A549 (cell line): ENCODE data around the gene APOBEC3B. TPM values are rescaled to one million over a fixed set of nuclear protein-coding genes. Genes with fewer than 3 reads are reported as not detected.
"Not testable (repeated sequence)": the region's sequence is repeated elsewhere in the genome, so short reads cannot be mapped to it uniquely, and the experiment has no call there.

ENCODE experiments used
- ATAC-seq, 2 experiments: fragments of 200-7000 bp in 1 of 2; fragments of >200 bp in 1 of 2; cut with Nextera tagmentation in 1 of 2; cut with Tn5 transposase in 1 of 2; 3 replicates each; pipeline versions ENCODE4 v1.8.0 to v1.9.1; 2018 to 2020; ENCODE audit warnings: mild to moderate bottlenecking in 1 of 2, moderate library complexity in 1 of 2
- CTCF ChIA-PET: fragments of 300-600 bp; sonication (Branson Sonifier 250); formaldehyde crosslinking; extraction: SDS; loops from one replicate; lab custom pipeline; 2021; ENCODE audit warnings: antibody characterized with exemption, inconsistent platforms; lab: Yijun Ruan, JAX
- POLR2A ChIA-PET: fragments of 350-600 bp; formaldehyde crosslinking; extraction: SDS; loops from one replicate; lab custom pipeline; 2021; ENCODE audit warnings: antibody characterized with exemption, inconsistent platforms; lab: Yijun Ruan, JAX
- DNase-seq, 2 experiments: peaks; one replicate each; pipeline versions ENCODE4 v3.0.0 to v3.0.0-alpha.2; 2011 to 2016; ENCODE audit warnings: low read depth in 1 of 2, low spot score in 1 of 2
- FAIRE-seq: peaks from 2 replicates; lab custom pipeline; 2011; peaks lifted over from hg19 to GRCh38; lab: Jason Lieb, UNC
- H3K27ac ChIP-seq, 2 experiments: fragments of >200 bp; sonication (Bioruptor Twin); formaldehyde crosslinking; 3 replicates each; pipeline ENCODE4 v1.5.1; 2016 to 2017
- H3K4me1 ChIP-seq: fragments of >200 bp; sonication (Bioruptor Twin); formaldehyde crosslinking; 3 replicates; pipeline ENCODE4 v1.6.1; 2016
- H3K4me2 ChIP-seq: fragments of >200 bp; sonication (Bioruptor Twin); formaldehyde crosslinking; 3 replicates; pipeline ENCODE4 v1.6.1; 2016
- H3K4me3 ChIP-seq: fragments of >200 bp; sonication (Bioruptor Twin); formaldehyde crosslinking; 3 replicates; pipeline ENCODE4 v1.5.1; 2016
- H3K9me3 ChIP-seq: fragments of >200 bp; sonication (Bioruptor Twin); formaldehyde crosslinking; 3 replicates; pipeline ENCODE4 v1.6.1; 2016
- CHD2 ChIP-seq: fragments of 150-350 bp; IDR thresholded peaks from 2 replicates; pipeline ENCODE4 v1.6.1; 2014; ENCODE audit warnings: low read length; ENCODE audit not compliant: partially characterized antibody
- CTCF ChIP-seq: fragments of >200 bp; sonication (Bioruptor Twin); formaldehyde crosslinking; IDR thresholded peaks from 3 replicates; pipeline ENCODE4 v1.5.1; 2016
- ESRRA ChIP-seq: fragments of 150-350 bp; IDR thresholded peaks from 2 replicates; pipeline ENCODE4 v1.6.1; 2014; ENCODE audit warnings: mild to moderate bottlenecking, low read length, borderline replicate concordance
- FOSB ChIP-seq: fragments of 250-450 bp; sonication (Bioruptor Pico); IDR thresholded peaks from 2 replicates; pipeline ENCODE4 v1.5.0; 2020; ENCODE audit warnings: mild to moderate bottlenecking, moderate library complexity
- FOSL2 ChIP-seq, 2 experiments: fragments of 450-650 bp in 1 of 2; fragments of >200 bp in 1 of 2; sonication (Bioruptor Twin) in 1 of 2; formaldehyde crosslinking; IDR thresholded peaks; 2 replicates each; pipeline versions ENCODE4 v1.5.0 to v1.6.1; 2016 to 2020; ENCODE audit warnings: mild to moderate bottlenecking in 1 of 2, moderate library complexity in 1 of 2
- GATA3 ChIP-seq: IDR thresholded peaks from 2 replicates; pipeline ENCODE4 v1.6.1; 2012; ENCODE audit warnings: borderline replicate concordance
- HDAC2 ChIP-seq: fragments of 200-600 bp; sonication (generic); IDR thresholded peaks from 2 replicates; pipeline ENCODE4 v1.6.1; 2016
- HEYL ChIP-seq: fragments of 250-450 bp; sonication (Bioruptor Pico); IDR thresholded peaks from 2 replicates; pipeline ENCODE4 v1.8.0; 2021; ENCODE audit warnings: mild to moderate bottlenecking, moderate library complexity
- HOXA7 ChIP-seq: fragments of 250-450 bp; sonication (Bioruptor Pico); IDR thresholded peaks from 2 replicates; pipeline ENCODE4 v1.5.0; 2020; ENCODE audit warnings: mild to moderate bottlenecking, moderate library complexity
- HOXB5 ChIP-seq: fragments of 250-450 bp; sonication (Bioruptor Pico); IDR thresholded peaks from 2 replicates; pipeline ENCODE4 v1.5.0; 2020; ENCODE audit warnings: mild to moderate bottlenecking, moderate library complexity
- JUN ChIP-seq, 2 experiments: fragments of >200 bp; sonication (Bioruptor Twin); formaldehyde crosslinking; IDR thresholded peaks; 2 replicates in 1 of 2; 3 replicates in 1 of 2; pipeline ENCODE4 v1.6.1; 2016 to 2017
- KDM1A ChIP-seq: fragments of 200-600 bp; sonication (generic); IDR thresholded peaks from 2 replicates; pipeline ENCODE4 v1.6.1; 2016; ENCODE audit warnings: low read depth, mild to moderate bottlenecking
- MAFK ChIP-seq: fragments of 450-650 bp; IDR thresholded peaks from 2 replicates; pipeline ENCODE4 v1.6.1; 2014; ENCODE audit not compliant: partially characterized antibody
- MAX ChIP-seq: IDR thresholded peaks from 2 replicates; pipeline ENCODE4 v1.6.1; 2012
- MAZ ChIP-seq: fragments of 150-350 bp; IDR thresholded peaks from 2 replicates; pipeline ENCODE4 v1.6.1; 2014; ENCODE audit warnings: antibody characterized with exemption, low read depth, low read length, borderline replicate concordance
- POLR2A ChIP-seq: IDR thresholded peaks from 2 replicates; pipeline ENCODE4 v1.6.1; 2012; ENCODE audit warnings: mild to moderate bottlenecking, low read length
- POLR2AphosphoS2 ChIP-seq: conservative IDR thresholded peaks from 2 replicates; pipeline ENCODE4 v1.6.1; 2012; ENCODE audit warnings: low read length, improper control_type of control experiment, inconsistent platforms
- RCOR1 ChIP-seq: fragments of 150-350 bp; IDR thresholded peaks from 2 replicates; pipeline ENCODE4 v1.6.1; 2014; ENCODE audit warnings: antibody characterized with exemption, low read length, low read depth
- TFCP2L1 ChIP-seq: fragments of 250-450 bp; sonication (Bioruptor Pico); IDR thresholded peaks from 2 replicates; pipeline ENCODE4 v1.5.0; 2021; ENCODE audit warnings: mild to moderate bottlenecking
- ZC3H11A ChIP-seq: fragments of 450-650 bp; IDR thresholded peaks from 2 replicates; pipeline ENCODE4 v1.6.1; 2014; ENCODE audit warnings: antibody characterized with exemption, mild to moderate bottlenecking
- ZSCAN20 ChIP-seq: fragments of 250-450 bp; sonication (Bioruptor Pico); IDR thresholded peaks from 2 replicates; pipeline ENCODE4 v1.8.0; 2022; ENCODE audit warnings: mild to moderate bottlenecking, moderate library complexity
- WGBS: methylation state at CpG from one replicate; pipeline ENCODE4 v1.1.6; 2017; ENCODE audit errors: missing lambda C conversion rate; 5-methylcytosine and 5-hydroxymethylcytosine counted together
- polyA plus RNA-seq, 4 experiments: library from polyadenylated mRNA; depleted of rRNA in 3 of 4; stranded (reverse); fragments of >200 nt; fragmentation: RNase III in 1 of 4; extraction: RNeasy Plus Mini Kit Qiagen cat#74134 plus additional on column Dnase treatment in 1 of 4; gene quantifications; 2 replicates in 3 of 4; 3 replicates in 1 of 4; pipeline ENCODE4 v1.2.3, GENCODE V29; 2011 to 2017
- TF ChIP-seq, protein P1 (sequence below): IDR thresholded peaks from 2 replicates; pipeline ENCODE4 v1.6.1; 2012
- TF ChIP-seq, protein P2 (sequence below): fragments of 200-600 bp; sonication (generic); IDR thresholded peaks from 2 replicates; pipeline ENCODE4 v1.6.1; 2016; ENCODE audit warnings: antibody characterized with exemption, mild to moderate bottlenecking, moderate library complexity
- TF ChIP-seq, protein P3 (sequence below): fragments of 250-450 bp; sonication (Bioruptor Pico); IDR thresholded peaks from 2 replicates; pipeline ENCODE4 v1.5.0; 2021; ENCODE audit warnings: mild to moderate bottlenecking, moderate library complexity, borderline replicate concordance

APOBEC3B gene
- polyA plus RNA-seq, 2 of the 4 experiments (the other 2 are of a cell fraction) = 16.7 to 19.6 TPM

- no peak for DNase-seq
- ChIA-PET POLR2A (no interaction called here), CTCF (interaction anchor here (0.6 to 1.2 kb wide), 2 partner anchors 14 to 19 kb away, joined by 3 read pairs; no protein-coding TSS in a partner anchor)
These were observed 24.1 kb upstream of the APOBEC3B start for GRCh38 chr22:38957808-38958650.

DNA sequence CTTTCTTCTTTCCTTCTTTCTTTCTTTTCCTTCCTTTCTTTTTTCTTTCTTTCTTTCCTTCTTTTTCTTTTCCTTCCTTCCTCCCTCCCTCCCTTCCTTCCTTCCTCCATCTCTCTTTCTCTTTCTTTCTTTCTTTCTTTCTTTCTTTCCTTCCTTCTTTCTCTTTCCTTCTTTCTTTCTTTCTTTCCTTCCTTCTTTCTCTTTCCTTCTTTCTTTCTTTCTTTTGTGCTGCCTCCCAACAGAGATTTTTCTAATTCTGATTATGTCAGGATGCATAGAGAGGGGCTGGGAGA is 23.6 kb upstream of the APOBEC3B start:
- H3K9me3 ChIP-seq, H3K4me2 ChIP-seq, H3K4me1 ChIP-seq, H3K27ac ChIP-seq, FAIRE-seq, ATAC-seq, POLR2A ChIA-PET, H3K4me3 ChIP-seq, DNase-seq: not testable (repeated sequence)
- CTCF ChIA-PET = interaction anchor here (1.2 kb wide), 1 partner anchor 20 kb away, joined by 3 read pairs; no protein-coding TSS in a partner anchor

More at GRCh38 chr22:38957808-38958650, 24.1 kb upstream of the APOBEC3B start:
- WGBS = 75% methylated on average over 6 of the region's 6 CpGs
- TF ChIP-seq HEYL = no peak
- no peak for TF ChIP-seq FOSL2 (IDR thresholded peaks at IDR 0.05)
- TF ChIP-seq FOSL2 (CRISPR knock-in tag; IDR thresholded peaks at IDR 0.05) = no peak
- no peak for TF ChIP-seq MAFK
- no peak for TF ChIP-seq HOXB5
- no peak for TF ChIP-seq FOSB (CRISPR knock-in tag)
- no peak for TF ChIP-seq ZC3H11A
- TF ChIP-seq, protein P1, sequence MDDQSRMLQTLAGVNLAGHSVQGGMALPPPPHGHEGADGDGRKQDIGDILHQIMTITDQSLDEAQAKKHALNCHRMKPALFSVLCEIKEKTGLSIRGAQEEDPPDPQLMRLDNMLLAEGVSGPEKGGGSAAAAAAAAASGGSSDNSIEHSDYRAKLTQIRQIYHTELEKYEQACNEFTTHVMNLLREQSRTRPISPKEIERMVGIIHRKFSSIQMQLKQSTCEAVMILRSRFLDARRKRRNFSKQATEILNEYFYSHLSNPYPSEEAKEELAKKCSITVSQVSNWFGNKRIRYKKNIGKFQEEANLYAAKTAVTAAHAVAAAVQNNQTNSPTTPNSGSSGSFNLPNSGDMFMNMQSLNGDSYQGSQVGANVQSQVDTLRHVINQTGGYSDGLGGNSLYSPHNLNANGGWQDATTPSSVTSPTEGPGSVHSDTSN = no peak
- TF ChIP-seq MAZ = no peak
- no peak for TF ChIP-seq KDM1A
- TF ChIP-seq JUN (IDR thresholded peaks at IDR 0.05) = no peak
- TF ChIP-seq, protein P2, sequence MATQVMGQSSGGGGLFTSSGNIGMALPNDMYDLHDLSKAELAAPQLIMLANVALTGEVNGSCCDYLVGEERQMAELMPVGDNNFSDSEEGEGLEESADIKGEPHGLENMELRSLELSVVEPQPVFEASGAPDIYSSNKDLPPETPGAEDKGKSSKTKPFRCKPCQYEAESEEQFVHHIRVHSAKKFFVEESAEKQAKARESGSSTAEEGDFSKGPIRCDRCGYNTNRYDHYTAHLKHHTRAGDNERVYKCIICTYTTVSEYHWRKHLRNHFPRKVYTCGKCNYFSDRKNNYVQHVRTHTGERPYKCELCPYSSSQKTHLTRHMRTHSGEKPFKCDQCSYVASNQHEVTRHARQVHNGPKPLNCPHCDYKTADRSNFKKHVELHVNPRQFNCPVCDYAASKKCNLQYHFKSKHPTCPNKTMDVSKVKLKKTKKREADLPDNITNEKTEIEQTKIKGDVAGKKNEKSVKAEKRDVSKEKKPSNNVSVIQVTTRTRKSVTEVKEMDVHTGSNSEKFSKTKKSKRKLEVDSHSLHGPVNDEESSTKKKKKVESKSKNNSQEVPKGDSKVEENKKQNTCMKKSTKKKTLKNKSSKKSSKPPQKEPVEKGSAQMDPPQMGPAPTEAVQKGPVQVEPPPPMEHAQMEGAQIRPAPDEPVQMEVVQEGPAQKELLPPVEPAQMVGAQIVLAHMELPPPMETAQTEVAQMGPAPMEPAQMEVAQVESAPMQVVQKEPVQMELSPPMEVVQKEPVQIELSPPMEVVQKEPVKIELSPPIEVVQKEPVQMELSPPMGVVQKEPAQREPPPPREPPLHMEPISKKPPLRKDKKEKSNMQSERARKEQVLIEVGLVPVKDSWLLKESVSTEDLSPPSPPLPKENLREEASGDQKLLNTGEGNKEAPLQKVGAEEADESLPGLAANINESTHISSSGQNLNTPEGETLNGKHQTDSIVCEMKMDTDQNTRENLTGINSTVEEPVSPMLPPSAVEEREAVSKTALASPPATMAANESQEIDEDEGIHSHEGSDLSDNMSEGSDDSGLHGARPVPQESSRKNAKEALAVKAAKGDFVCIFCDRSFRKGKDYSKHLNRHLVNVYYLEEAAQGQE = no peak
- no peak for TF ChIP-seq TFCP2L1 (CRISPR knock-in tag)
- TF ChIP-seq, all 56 proteins: peak for 0
- no peak overlapping the region for H3K4me3 ChIP-seq
- no peaks in the 10 kb centered on the region for H3K9me3 ChIP-seq
- no peak overlapping the region for H3K4me2 ChIP-seq
- no peak for ATAC-seq
- FAIRE-seq = no peak
- H3K4me1 ChIP-seq = peaks cover 7% of the 10 kb centered on the region; the same call in 2 of the 3 replicates
- no peak overlapping the region for H3K27ac ChIP-seq

GRCh38 chr22:38959590-38959989 is 22.6 kb upstream of the APOBEC3B start:
- ATAC-seq (no peak), DNase-seq (no peak), FAIRE-seq (no peak)
- Histone ChIP-seq H3K9me3 (no peaks in the 10 kb centered on the region), H3K4me1 (0 out of 3 replicates have a peak, but pooled peaks cover 4% of the 10 kb centered on the region), H3K27ac (no peak overlapping the region), H3K4me2 (no peak overlapping the region), H3K4me3 (no peak overlapping the region)
- ChIA-PET CTCF (interaction anchor here (1.2 kb wide), 1 partner anchor 21 kb away, joined by 3 read pairs; no protein-coding TSS in a partner anchor), POLR2A (no interaction called here)
- WGBS = 76% methylated on average over 4 of the region's 8 CpGs
- TF ChIP-seq CHD2 = no peak
- TF ChIP-seq HOXA7 (CRISPR knock-in tag) = no peak
- no peak for TF ChIP-seq HOXB5
- TF ChIP-seq, protein P3, sequence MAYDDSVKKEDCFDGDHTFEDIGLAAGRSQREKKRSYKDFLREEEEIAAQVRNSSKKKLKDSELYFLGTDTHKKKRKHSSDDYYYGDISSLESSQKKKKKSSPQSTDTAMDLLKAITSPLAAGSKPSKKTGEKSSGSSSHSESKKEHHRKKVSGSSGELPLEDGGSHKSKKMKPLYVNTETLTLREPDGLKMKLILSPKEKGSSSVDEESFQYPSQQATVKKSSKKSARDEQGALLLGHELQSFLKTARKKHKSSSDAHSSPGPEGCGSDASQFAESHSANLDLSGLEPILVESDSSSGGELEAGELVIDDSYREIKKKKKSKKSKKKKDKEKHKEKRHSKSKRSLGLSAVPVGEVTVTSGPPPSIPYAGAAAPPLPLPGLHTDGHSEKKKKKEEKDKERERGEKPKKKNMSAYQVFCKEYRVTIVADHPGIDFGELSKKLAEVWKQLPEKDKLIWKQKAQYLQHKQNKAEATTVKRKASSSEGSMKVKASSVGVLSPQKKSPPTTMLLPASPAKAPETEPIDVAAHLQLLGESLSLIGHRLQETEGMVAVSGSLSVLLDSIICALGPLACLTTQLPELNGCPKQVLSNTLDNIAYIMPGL (CRISPR knock-in tag) = no peak
- TF ChIP-seq ESRRA = no peak
- TF ChIP-seq HDAC2 = no peak
- TF ChIP-seq RCOR1 = no peak
- no peak for TF ChIP-seq MAX
- TF ChIP-seq, protein P1 = no peak
- TF ChIP-seq ZSCAN20 (CRISPR knock-in tag) = no peak
- TF ChIP-seq GATA3 = no peak
- no peak for TF ChIP-seq POLR2AphosphoS2
- no peak for TF ChIP-seq POLR2A
- no peak for TF ChIP-seq CTCF
- no peak for TF ChIP-seq MAFK
